UCSD-AML1 (cell line): ENCODE measurements around the gene ZNF555.
"Not testable (repeated sequence)": the region's sequence is repeated elsewhere in the genome, so short reads cannot be mapped to it uniquely, and the experiment has no call there.

Experiments
- DNase-seq: peaks from one replicate; lab custom pipeline; 2025; ENCODE audit not compliant: unreplicated experiment; lab: John Stamatoyannopoulos, UW

Gene ZNF555

DNA sequence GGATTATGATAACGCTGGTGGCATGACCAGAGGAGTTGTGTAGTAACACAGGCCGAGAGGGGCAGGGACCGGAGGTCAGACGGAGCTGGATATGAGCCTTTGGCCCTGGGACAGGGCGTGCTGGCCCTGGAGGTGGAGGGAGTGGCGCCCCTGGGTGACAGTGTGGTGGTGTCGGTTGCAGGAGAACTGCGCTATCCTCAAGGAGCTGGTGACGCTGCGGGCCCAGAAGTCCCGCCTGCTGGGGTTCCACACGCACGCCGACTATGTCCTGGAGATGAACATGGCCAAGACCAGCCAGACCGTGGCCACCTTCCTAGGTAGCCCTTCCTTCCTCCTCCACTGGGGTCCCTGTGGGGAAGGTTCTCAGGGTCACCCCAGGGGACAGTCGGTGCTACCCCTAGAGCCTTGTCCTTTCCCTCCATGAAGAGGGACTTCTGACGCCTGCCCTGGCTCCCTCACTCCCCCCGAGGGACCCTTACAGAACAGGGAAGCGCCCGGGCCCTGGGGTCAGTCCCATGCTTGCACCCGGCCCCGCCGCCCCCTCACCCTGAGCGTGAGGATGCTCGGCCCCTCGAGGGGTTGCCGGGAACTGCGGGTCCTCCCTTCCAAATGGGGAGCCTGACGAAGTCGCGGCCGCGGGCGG is 34.4 kb upstream of the ZNF555 start:
- DNase-seq = no peak

DNA sequence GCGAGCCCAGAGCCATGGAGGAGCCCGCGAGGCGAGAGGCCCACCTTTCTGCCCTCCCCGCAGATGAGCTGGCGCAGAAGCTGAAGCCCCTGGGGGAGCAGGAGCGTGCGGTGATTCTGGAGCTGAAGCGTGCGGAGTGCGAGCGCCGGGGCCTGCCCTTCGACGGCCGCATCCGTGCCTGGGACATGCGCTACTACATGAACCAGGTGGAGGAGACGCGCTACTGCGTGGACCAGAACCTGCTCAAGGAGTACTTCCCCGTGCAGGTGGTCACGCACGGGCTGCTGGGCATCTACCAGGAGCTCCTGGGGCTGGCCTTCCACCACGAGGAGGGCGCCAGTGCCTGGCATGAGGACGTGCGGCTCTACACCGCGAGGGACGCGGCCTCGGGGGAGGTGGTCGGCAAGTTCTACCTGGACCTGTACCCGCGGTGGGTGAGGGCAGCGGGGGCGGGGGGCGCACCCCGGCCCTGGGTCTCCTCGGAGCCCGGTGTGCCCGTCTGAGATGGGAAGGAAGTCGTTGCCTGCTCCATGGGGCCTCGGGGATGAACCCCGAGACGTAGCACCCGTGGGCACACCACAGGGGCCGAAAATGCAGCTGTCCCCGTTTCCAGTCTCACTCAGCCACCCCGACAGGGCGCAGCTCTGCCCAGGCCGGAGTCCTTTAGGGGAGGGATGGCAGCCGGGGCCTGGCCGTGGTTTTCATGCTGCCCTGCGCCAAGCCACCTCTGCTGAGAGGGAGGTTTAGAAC is 33.7 kb upstream of the ZNF555 start:
- DNase-seq = no peak

DNA sequence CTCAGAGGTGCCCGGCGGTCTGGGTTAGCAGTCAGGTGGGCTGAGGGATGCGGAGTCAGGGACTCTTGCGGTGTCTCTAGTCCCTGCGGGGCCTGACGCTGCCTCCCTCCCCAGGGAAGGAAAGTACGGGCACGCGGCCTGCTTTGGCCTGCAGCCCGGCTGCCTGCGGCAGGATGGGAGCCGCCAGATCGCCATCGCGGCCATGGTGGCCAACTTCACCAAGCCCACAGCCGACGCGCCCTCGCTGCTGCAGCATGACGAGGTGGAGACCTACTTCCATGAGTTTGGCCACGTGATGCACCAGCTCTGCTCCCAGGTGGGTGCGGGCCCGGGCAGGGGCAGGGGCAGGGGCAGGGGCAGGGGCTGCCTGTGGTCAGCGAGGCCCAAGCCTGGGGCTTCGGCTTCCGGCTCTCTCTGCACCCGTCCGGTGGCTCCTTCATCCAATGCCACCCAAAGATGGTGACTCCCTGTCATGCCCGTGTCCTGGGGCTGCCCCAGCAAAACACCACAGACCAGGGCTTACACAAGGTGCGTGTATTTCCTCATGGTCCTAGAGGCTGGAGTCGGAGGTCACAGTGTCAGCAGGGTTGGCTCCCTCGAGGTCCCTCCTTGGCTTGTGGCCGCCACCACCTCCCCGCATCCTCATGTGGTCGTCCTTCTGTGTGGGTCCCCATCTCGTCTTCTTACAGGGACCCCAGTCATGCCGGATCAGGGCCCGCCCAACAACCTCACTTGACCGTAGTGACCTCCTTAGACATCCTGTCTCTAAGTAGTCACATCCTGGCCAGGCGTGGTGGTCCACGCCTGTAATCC is 32.9 kb upstream of the ZNF555 start:
- no peak for DNase-seq

DNA sequence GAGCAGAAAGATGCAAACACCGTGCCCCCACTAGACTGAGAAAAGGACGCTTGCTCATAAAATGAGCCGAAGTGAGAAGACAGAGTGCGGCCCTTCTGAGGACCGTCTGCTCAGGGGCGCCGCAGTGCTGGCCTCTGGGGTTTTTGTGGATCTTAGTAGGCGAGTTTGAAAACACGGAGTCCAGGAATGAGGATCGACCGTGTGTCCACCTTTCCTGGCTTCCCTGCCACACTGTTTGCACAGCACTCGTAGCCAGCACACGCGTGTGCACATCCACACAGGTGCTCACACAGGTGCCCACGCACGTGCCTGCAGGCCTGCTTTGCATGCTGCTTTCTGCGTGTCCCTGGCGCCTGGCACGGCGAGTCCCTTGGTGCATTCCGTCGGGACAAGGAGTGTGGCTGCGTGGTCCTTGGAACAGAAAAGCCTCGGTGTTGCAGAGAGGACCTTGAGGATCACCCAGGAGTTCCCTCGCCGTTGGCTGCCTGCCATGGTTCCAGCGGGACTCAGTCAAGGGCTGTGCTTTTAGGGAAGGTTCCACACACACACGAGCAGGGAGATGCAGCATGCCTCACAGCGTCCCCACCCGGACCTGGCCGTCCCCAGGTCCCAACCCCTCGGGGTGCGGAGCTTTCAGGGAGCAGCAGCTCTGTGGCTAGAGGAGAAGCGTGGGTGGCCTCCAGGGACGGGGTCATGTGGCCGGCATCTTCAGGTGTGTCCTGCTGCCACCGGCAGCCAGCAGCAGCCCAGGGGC is 31.7 kb upstream of the ZNF555 start:
- DNase-seq = no peak

DNA sequence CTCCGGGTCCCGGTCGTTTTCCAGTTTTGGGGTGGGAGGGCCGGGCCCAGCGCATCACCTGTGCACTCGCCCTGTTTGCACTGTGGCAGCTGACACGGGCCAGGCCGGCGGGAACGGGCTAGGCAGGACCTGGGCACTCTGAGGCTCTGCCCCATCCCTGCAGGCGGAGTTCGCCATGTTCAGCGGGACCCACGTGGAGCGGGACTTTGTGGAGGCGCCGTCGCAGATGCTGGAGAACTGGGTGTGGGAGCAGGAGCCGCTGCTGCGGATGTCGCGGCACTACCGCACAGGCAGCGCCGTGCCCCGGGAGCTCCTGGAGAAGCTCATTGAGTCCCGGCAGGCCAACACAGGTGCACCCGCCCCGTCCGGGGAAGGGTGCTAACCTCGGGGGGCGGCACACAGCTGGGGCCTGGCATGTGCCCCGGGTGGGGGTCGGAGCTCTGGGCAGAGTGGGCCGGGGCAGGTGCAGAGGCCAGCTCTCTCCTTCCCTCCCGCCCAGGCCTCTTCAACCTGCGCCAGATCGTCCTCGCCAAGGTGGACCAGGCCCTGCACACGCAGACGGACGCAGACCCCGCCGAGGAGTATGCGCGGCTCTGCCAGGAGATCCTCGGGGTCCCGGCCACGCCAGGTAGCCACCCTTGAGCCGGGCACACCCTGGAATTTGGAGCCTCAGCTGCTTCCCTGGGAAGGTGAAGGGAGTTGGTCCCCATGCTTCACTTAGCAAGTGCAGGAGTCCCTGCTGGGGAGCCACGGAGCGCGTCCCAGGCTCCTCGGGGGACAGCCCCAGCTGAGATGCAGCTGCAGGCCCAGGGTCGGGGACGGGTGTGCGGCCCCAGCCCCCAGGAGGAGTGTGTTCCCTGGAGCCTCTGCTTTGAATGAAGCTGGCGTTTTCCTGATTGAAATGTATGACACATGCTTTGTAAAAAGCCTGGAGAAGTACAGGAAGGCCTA is 30.9 kb upstream of the ZNF555 start:
- no peak for DNase-seq

DNA sequence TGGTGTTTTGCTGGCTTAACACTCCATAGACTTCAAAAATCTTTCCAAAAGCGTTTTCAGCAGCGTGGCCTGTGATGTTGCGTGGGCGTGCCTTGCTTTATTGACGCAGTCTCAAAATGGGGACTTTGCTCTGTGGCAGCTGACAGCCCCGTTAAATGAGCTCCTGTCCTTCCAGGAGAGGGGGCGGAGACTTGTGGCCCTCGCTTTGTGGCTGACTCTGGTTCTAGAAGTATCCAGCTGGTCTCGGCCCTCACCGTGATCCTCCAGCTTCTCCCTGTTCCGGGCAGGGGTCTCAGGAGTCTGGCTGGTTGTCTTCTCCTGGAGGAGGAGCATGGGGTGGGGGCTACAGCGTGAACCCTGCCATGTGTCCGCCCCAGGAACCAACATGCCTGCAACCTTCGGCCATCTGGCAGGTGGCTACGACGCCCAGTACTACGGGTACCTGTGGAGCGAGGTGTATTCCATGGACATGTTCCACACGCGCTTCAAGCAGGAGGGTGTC is 30.0 kb upstream of the ZNF555 start:
- DNase-seq = no peak

DNA sequence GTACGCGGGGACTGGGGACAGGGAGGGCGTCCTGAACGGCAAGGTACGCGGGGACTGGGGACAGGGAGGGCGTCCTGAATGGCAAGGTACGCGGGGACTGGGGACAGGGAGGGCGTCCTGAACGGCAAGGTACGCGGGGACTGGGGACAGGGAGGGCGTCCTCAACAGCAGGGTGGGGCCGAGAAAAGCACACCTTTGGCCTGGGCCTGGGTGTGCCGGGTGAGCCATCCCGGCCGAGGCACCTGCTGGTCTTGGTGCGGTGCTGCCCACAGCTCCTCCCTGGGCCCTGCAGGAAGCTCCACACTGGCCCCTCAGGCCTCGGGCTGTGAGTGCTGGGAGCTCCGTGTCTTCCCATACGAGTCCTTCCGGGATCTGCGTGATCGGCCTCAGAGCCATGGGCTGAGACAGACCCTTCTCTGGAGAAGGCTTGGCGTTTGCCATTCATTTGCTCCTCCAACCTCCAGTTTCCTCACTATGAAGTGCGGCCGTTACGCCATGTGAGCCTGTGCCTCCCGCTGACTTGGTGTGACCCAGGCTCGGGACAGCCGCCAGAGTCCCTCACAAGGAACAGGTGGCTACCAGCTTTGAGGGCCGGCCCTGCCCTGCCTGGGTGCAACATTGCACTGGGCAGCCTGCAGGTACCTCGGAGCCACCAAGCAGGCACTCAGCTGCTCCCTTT is 29.4 kb upstream of the ZNF555 start:
- no peak for DNase-seq

DNA sequence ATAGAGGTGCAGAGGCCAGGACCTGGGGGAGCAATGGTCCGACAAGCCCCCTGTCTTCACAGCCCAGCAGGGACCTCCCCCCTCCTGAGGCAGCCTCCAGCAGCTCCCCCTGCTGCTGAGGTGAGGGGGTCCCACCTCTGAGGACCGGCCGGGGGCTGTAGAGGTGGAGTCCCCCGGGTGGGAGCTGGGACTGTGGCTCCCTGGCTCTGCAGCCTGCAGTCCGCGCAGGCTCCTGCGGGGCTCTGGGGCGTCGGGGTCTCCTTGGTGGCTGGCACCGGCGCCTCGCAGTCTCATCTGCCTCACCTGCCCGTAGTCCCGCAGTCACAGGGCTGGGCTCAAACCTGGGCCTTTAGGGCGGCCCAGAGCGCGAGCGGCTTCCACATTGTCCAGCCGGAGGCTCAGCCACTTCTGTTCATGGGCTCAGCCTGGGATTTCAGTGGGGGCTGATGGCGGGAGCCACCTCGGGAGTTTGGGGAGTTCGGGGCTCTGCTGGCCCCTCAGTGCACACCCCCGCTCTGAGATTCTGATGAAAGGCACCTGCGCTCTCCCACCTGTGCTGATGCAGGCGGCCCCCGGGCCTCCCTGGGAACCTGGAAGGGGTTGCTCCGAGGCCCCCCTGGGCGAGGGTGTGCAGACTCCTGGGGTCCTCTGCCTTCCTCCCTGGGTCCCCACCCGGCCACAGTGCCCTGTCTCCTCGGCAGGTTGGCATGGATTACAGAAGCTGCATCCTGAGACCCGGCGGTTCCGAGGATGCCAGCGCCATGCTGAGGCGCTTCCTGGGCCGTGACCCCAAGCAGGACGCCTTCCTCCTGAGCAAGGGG is 28.7 kb upstream of the ZNF555 start:
- DNase-seq = no peak

DNA sequence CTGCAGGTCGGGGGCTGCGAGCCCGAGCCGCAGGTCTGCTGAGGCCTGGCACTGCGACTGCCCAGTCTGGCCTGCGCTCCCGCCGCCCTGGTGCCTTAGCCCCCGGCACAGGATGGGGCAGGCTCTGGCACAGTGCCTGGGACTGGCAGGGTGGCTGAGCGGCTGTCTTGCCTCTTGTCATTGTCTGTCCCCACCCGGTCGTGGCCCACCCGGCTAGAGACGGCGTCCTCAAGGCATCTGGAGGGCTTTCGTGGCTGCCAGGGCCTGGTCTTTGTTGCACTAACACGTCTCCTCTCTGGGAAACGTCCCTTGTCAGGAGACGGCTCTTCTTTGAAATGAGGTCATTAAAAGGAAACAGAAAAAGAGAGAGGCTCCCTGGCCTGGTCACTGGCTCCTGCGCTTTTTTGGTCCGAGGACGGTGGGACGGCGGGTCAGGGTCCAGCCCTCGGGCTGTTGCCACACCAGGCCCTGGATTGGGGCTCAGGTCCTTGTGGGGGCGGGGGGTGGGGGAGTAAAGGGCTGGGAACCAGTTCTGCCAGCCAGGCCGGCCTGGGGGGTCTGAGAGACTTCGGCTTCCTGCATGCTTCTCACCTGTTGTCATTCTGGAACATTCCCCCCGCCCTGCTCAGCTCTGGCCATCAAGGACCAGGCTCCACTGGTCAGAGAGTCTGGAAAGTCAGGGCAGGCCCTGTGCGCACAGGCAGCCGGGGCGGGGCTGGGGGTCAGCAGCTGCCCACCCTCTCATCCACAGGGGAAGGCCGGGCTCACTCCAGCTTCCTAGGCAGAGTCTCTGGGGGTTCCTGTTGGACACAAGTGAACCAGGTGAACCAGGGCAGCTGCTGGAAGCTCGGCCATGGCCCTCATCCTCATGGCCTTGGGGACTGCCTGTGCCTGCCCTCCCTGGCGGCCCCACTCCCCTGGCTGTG is 27.8 kb upstream of the ZNF555 start:
- no peak for DNase-seq

DNA sequence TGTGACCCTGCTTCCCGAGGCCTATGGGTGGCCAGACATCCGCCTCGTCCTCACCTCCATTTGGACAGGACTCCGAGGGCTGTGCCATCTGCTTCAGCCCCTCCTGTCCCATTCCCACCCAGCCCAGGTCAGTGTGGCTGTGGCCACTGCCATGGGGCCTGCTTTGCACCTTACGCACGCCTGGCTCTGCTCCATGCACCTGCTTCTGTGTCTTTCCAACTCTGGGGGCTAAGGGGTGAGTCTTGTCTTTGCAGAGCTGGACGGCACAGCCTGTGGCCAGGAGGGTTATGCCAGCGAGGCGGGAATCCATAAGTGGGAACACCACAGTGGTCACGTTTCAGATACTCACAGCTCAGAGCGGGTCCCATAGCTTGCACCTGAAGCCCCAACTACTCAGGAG is 26.8 kb upstream of the ZNF555 start:
- no peak for DNase-seq

DNA sequence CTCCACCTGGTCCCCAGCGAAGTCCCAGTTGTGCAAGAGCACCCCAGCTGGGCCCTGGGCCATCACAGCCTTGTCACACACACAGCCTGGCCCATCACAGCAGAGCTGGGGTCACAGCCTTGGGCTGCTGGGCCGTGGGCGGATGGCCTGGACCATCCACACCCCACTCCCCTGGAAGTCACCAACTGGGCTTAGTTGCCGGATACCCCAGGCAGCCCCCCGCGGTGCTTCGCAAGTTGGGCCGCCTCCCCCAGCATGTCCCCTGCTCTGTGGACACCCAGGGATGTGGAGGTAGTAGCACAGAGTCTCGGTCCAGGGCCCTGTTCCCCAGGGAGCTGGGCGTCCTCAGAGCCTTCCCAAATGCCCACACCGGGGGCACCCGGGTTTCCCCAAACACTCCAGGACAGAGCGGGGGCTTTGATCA is 26.1 kb upstream of the ZNF555 start:
- no peak for DNase-seq

DNA sequence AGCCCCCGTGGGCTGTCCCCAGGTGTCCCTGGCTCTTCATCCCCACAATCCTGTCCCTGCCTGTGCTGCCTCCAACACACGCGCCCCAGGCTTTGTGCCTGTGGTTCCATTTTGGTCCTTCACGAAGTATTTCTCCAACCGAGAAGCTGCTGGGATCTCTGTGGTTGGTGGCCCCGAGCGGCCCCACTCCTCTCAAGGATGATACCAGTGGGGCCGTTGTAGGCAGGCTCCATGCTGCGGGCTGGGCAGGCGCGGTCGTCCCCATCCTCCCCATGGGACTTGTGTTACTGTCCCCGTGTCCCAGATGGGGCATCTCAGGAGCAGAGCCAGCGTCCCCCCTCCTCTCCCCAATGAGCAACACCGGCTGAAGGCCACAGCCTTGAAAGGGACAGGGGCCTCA is 25.4 kb upstream of the ZNF555 start:
- DNase-seq = no peak

DNA sequence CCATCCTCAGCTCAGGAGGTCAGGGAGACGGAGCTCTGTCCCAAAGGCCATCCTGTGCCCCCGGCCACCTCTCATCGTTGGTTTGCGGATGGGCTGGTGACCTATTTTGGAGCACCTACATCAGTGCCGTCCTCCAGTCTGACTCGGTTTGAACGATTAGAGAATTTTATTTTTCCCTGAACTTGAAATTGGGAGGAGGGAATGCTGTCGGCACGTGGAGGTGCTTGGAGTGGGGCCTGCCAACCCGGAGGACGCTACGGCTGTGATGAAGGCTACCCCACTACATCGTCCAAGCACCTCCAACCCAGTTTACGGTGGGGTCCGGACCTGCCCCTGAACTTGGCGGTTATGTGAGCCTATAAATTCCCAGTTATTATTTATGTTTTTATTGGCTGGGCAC is 24.6 kb upstream of the ZNF555 start:
- DNase-seq = no peak

DNA sequence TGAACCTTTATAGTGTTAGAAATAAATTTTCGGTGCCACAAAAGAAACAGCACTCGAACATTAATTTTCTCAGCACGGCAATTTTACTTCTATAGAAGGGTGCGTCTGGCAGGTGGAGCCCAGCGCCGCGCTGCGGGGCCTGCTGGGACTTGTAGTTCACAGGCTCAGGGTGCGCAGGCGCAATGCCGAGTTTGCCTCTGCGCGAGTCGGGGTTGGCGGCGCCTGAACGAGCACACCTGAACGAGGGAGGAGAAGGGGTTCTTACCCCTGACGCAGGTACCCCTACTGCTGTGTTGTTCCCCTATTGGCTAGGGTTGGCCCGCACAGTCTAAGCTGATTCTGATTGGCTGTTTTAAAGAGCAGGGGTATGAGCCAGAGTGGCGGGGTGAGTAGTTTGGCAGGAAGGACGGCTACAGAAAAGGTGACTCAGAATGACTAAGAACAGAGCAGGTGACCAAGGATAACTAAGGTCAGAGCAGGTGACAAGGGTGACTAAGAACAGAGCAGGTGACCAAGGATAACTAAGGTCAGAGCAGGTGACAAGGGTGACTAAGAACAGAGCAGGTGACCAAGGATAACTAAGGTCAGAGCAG is 23.9 kb upstream of the ZNF555 start:
- not testable (repeated sequence) for DNase-seq

DNA sequence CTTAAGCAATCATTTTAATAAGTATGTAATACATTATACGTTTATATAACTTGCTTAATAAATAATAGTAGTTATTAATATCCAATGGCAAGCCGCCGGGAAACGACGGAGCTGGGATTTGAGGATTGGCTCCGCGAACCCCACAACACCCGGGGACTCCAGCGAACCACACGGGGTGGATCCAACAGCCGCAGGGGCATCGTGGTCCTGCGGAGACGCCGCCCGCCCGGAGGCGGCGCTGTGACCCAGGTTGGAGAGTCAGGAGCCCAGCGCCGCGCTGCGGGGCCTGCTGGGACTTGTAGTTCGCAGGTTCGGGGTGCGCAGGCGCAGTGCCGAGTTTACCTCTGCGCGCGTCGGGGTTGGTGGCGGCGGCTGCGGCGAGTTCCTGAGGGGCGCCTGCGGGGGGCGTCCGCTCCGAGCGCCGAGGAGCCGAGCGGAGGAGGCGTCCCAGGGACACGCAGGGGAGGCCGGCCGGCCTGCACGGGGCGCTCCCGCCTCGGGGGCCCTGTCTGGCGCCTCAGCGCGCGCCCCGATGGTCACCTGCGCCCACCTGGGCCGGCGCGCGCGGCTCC is 21.6 kb upstream of the ZNF555 start, which contains the start of gene ZNF554:
Gene ZNF554, plus strand, starts transcription at position 329 of the 572 bp plus-strand sequence. Its CDS starts 204 bp downstream, at position 533.
- peak; percentile 97 for DNase-seq

DNA sequence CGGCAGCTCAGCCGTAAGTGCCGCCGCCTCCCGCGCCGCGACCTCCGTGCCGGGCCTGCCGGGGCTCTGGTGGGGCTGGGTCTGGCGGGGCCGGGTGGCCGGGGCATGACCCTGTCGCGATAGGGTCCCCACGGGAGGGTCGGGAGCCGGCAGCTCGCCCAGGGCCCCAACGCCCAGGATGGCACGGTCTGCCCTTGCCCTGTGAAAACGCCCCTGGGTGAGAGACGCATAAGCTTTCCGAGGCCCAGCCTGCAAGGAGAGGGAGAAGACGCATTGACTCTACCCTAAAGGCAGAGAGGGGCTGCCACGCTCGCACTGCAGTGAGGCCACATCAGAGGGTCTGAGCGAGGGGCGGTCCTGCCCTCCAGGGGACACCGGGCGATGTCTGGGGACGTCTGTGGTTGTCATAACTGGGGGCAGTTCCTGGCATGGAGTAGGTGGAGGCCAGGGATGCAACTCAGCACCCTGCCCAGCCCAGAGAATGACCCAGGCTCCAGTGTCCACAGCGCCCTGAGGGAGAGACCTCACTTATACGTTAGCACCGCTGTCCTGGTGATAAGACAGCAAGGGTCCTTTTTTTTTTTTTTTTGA is 21.1 kb upstream of the ZNF555 start:
- DNase-seq = peak; percentile 43
